ENCODE data around the gene U2AF2. TPM values are rescaled to one million over a fixed set of nuclear protein-coding genes. Genes with fewer than 3 reads are reported as not detected.

Gene U2AF2
- total RNA-seq, 3 donors from 2014 or later (not counting 1 experiment from before 2014, with no cell fraction given) = 304 to 322 (median 321) TPM

GRCh38 chr19:55720214-55720746 is 65.4 kb downstream of the U2AF2 start:
- WGBS (ENCODE audit: insufficient coverage) = 63% methylated on average over 4 of the region's 5 CpGs
- peaks cover 4% of the 10 kb centered on the region for H3K27me3 ChIP-seq (ENCODE audit: control insufficient read depth, insufficient read depth, low read length)
- TF ChIP-seq CTCF (IDR thresholded peaks at IDR 0.05) = no peak
- H3K4me3 ChIP-seq (ENCODE audit: low read length) = no peak overlapping the region
- Mint-ChIP-seq H3K4me3 (no peak overlapping the region), H3K9me3 (peaks cover 2 to 3% of the 10 kb centered on the region in 2 donors), H3K36me3 (peaks cover 7% of the 10 kb centered on the region), H3K27me3 (ENCODE audit: low read depth in 2 of 2) (peaks cover 23 to 38% of the 10 kb centered on the region in 2 donors), H3K27ac (no peak overlapping the region), H3K4me1 (no peaks in the 10 kb centered on the region)
- DNase-seq (no peak), ATAC-seq (no peak)
- H3K4me1 ChIP-seq (ENCODE audit: control insufficient read depth, insufficient read depth, low read length) = no peaks in the 10 kb centered on the region
- no peaks in the 10 kb centered on the region for H3K9me3 ChIP-seq (ENCODE audit: control insufficient read depth, insufficient read depth, low read length)
- H3K36me3 ChIP-seq (ENCODE audit: control insufficient read depth, insufficient read depth, low read length) = no peaks in the 10 kb centered on the region
- no peak overlapping the region for H3K27ac ChIP-seq (ENCODE audit: low read length)
- intact Hi-C loops (cut with micrococcal nuclease) = no loop called here

GRCh38 chr19:55720801-55721200 is 66.0 kb downstream of the U2AF2 start:
- Histone ChIP-seq H3K4me3 (ENCODE audit: low read length) (no peak overlapping the region), H3K4me1 (ENCODE audit: control insufficient read depth, insufficient read depth, low read length) (no peaks in the 10 kb centered on the region), H3K36me3 (ENCODE audit: control insufficient read depth, insufficient read depth, low read length) (no peaks in the 10 kb centered on the region), H3K9me3 (ENCODE audit: control insufficient read depth, insufficient read depth, low read length) (no peaks in the 10 kb centered on the region), H3K27ac (ENCODE audit: low read length) (no peak overlapping the region), H3K27me3 (ENCODE audit: control insufficient read depth, insufficient read depth, low read length) (peaks cover 4% of the 10 kb centered on the region)
- H3K9me3 Mint-ChIP-seq = peaks cover 2 to 3% of the 10 kb centered on the region in 2 donors
- H3K36me3 Mint-ChIP-seq = peaks cover 7% of the 10 kb centered on the region
- no peak for TF ChIP-seq CTCF (IDR thresholded peaks at IDR 0.05)
- 76% methylated on average over 3 of the region's 3 CpGs for WGBS (ENCODE audit: insufficient coverage)
- no peak overlapping the region for H3K4me3 Mint-ChIP-seq
- no peaks in the 10 kb centered on the region for H3K4me1 Mint-ChIP-seq
- DNase-seq (no peak), ATAC-seq (no peak)
- no peak overlapping the region for H3K27ac Mint-ChIP-seq
- H3K27me3 Mint-ChIP-seq (ENCODE audit: low read depth in 2 of 2) = peaks cover 23 to 42% of the 10 kb centered on the region in 2 donors
- intact Hi-C loops (cut with micrococcal nuclease) = no loop called here

GRCh38 chr19:55723491-55723890 is 68.7 kb downstream of the U2AF2 start:
- no peaks in the 10 kb centered on the region for H3K9me3 ChIP-seq (ENCODE audit: control insufficient read depth, insufficient read depth, low read length)
- Mint-ChIP-seq H3K4me1 (no peaks in the 10 kb centered on the region), H3K4me3 (no peak overlapping the region), H3K27me3 (ENCODE audit: low read depth in 2 of 2) (peaks cover 15 to 51% of the 10 kb centered on the region in 2 donors), H3K27ac (no peak overlapping the region), H3K9me3 (peaks cover 2 to 3% of the 10 kb centered on the region in 2 donors), H3K36me3 (peaks cover 7% of the 10 kb centered on the region)
- no peak overlapping the region for H3K4me3 ChIP-seq (ENCODE audit: low read length)
- no peaks in the 10 kb centered on the region for H3K36me3 ChIP-seq (ENCODE audit: control insufficient read depth, insufficient read depth, low read length)
- no peak for TF ChIP-seq CTCF (IDR thresholded peaks at IDR 0.05)
- H3K27me3 ChIP-seq (ENCODE audit: control insufficient read depth, insufficient read depth, low read length) = peaks cover 4% of the 10 kb centered on the region
- DNase-seq = no peak
- WGBS (ENCODE audit: insufficient coverage) = 97% methylated on average over 7 of the region's 8 CpGs
- intact Hi-C loops (cut with micrococcal nuclease) = no loop called here
- no peak for ATAC-seq
- H3K27ac ChIP-seq (ENCODE audit: low read length) = no peak overlapping the region
- H3K4me1 ChIP-seq (ENCODE audit: control insufficient read depth, insufficient read depth, low read length) = no peaks in the 10 kb centered on the region

Other genes starting within 250 kb of the U2AF2 start
- 100 to 1,000 TPM in 1 of 3 donors, 10 to 100 TPM in 2; 60.2 to 107 (median 63.9) TPM for gene UBE2S, start 247.2 kb upstream of the U2AF2 start, total RNA-seq
- gene SHISA7, start 211.7 kb upstream of the U2AF2 start, total RNA-seq = not detected
- 10 to 100 TPM in 1 of 3 donors, 1 to 10 TPM in 2; 7.2 to 12.4 (median 9.5) TPM for gene ISOC2, start 193.4 kb upstream of the U2AF2 start, total RNA-seq
- gene C19orf85, start 190.3 kb upstream of the U2AF2 start, total RNA-seq = not detected
- gene ZNF628, start 178.4 kb upstream of the U2AF2 start, total RNA-seq = 10 to 100 TPM; 20.8 to 28.7 (median 24.1) TPM
- 10 to 100 TPM in 1 of 3 donors, 1 to 10 TPM in 2; 8.7 to 12.5 (median 8.8) TPM for gene NAT14, start 169.8 kb upstream of the U2AF2 start, total RNA-seq
- gene SSC5D, start 166.6 kb upstream of the U2AF2 start, total RNA-seq = under 1 TPM; 0.11 to 0.68 (median 0.58) TPM
- gene SBK2, start 117.9 kb upstream of the U2AF2 start, total RNA-seq = not detected
- not detected for gene SBK3, start 109.5 kb upstream of the U2AF2 start, total RNA-seq
- 10 to 100 TPM in 1 of 3 donors, 1 to 10 TPM in 2; 8.3 to 11.2 (median 9.5) TPM for gene ZNF579, start 74.2 kb upstream of the U2AF2 start, total RNA-seq
- gene FIZ1, start 55.5 kb upstream of the U2AF2 start, total RNA-seq = 10 to 100 TPM in 2 of 3 donors, 1 to 10 TPM in 1; 8.5 to 18.2 (median 10.3) TPM
- gene ZNF524, start 54.7 kb upstream of the U2AF2 start, total RNA-seq = 10 to 100 TPM in 2 of 3 donors, 1 to 10 TPM in 1; 9.2 to 12.6 (median 12.5) TPM
- 10 to 100 TPM; 18.5 to 22.1 (median 20.9) TPM for gene ZNF865, start 49.4 kb upstream of the U2AF2 start, total RNA-seq
- 1 to 10 TPM; 6.4 to 7.9 (median 7.1) TPM for gene ZNF784, start 30.5 kb upstream of the U2AF2 start, total RNA-seq
- 10 to 100 TPM; 38.0 to 46.0 (median 40.0) TPM for gene ZNF580, start 14.0 kb upstream of the U2AF2 start, total RNA-seq
- gene ZNF581, start 11.4 kb upstream of the U2AF2 start, total RNA-seq = 10 to 100 TPM; 15.4 to 21.9 (median 19.0) TPM
- gene CCDC106, start 6.8 kb upstream of the U2AF2 start, total RNA-seq = 1 to 10 TPM; 2.0 to 3.2 (median 3.2) TPM
- 10 to 100 TPM; 47.6 to 56.4 (median 51.8) TPM for gene EPN1, start 20.2 kb downstream of the U2AF2 start, total RNA-seq
- not detected for gene NLRP9, start 83.4 kb downstream of the U2AF2 start, total RNA-seq
- not detected for gene RFPL4A, start 104.1 kb downstream of the U2AF2 start, total RNA-seq
- not detected for gene RFPL4AL1, start 114.1 kb downstream of the U2AF2 start, total RNA-seq
- not detected for gene NLRP11, start 177.0 kb downstream of the U2AF2 start, total RNA-seq
- not detected for gene NLRP4, start 181.5 kb downstream of the U2AF2 start, total RNA-seq

All from natural killer cell (primary cell).